RWPE1 (cell line): ENCODE results near the gene KY.

Source experiments
- CTCF ChIA-PET: fragments of 350-600 bp; sonication (Branson Sonifier 250); formaldehyde crosslinking; extraction: SDS; loops from one replicate; lab custom pipeline; 2021; lab: Yijun Ruan, JAX
- POLR2A ChIA-PET: fragments of 400-600 bp; formaldehyde crosslinking; extraction: SDS; loops from one replicate; lab custom pipeline; 2020; ENCODE audit warnings: antibody characterized with exemption; ENCODE audit not compliant: low non-redundant PET; lab: Yijun Ruan, JAX
- DNase-seq: peaks from one replicate; pipeline ENCODE4 v3.0.0; 2012; ENCODE audit warnings: low spot score
- H3K27ac ChIP-seq: fragments of 450-650 bp; 2 replicates; pipeline ENCODE4 v1.5.1; 2017
- TF ChIP-seq, protein P1 (sequence below): fragments of 450-650 bp; conservative IDR thresholded peaks from 2 replicates; pipeline ENCODE4 v1.5.1; 2017; ENCODE audit warnings: low read depth, mild to moderate bottlenecking

KY gene

DNA sequence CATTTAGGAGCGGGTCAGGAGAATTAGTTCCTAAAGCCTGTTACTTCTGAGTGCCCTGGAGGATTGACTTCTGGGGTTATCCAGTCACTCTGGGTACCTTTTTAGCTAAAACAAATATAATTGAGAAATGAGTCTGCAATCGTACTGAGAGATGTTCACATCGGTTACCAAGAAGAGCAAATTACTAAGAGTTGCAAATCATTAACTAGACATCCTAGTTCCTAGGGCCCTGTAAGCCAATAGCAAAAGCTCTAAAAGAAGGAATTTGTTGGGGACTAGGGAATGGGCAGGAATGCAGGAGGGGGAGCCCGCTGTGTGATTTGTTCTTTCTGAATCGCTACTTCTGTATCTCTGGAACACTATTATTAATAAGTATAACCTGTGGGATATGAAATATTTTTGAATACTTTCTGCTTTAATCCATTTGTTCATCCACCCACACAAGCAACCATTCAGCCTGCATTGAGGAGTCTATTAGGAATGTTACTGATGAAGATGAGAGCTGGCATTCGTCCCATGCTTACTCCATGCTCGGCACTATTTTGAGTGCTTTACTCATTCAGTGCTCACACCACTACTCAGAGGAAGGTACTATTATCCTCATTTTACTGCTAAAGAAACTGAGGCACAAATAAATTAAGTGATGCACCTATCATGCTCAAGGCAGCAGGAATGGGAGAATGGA, 31.5 kb upstream of the KY start:
- TF ChIP-seq, protein P1, sequence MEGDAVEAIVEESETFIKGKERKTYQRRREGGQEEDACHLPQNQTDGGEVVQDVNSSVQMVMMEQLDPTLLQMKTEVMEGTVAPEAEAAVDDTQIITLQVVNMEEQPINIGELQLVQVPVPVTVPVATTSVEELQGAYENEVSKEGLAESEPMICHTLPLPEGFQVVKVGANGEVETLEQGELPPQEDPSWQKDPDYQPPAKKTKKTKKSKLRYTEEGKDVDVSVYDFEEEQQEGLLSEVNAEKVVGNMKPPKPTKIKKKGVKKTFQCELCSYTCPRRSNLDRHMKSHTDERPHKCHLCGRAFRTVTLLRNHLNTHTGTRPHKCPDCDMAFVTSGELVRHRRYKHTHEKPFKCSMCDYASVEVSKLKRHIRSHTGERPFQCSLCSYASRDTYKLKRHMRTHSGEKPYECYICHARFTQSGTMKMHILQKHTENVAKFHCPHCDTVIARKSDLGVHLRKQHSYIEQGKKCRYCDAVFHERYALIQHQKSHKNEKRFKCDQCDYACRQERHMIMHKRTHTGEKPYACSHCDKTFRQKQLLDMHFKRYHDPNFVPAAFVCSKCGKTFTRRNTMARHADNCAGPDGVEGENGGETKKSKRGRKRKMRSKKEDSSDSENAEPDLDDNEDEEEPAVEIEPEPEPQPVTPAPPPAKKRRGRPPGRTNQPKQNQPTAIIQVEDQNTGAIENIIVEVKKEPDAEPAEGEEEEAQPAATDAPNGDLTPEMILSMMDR: no peak
- H3K27ac ChIP-seq: no peak overlapping the region
- DNase-seq: no peak
- ChIA-PET POLR2A (no interaction called here), CTCF (no interaction called here)

DNA sequence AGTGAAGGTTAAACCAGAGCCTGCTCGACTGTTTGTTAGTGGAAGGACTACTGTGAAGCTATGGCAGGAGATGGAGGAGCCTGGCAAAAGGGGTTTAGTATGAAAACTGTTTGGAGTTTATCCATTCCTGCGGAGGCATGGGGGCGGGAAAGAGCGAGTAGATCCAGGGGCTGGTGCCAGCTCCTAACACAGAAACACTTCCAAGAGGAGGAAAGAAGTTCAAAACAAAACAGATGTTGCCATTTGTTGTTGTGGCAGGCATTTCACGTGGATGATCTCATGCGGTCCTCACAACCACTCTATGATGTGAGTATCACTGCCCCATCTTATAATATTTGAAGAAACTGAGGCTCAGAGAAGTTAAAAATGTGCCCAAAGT, 30.7 kb upstream of the KY start:
- CTCF ChIA-PET: interaction anchor here (0.6 to 0.8 kb wide), 2 partner anchors 34 to 66 kb away, joined by 3 read pairs; no protein-coding TSS in a partner anchor
- DNase-seq: no peak
- TF ChIP-seq, protein P1: no peak
- H3K27ac ChIP-seq: no peak overlapping the region
- POLR2A ChIA-PET: no interaction called here

DNA sequence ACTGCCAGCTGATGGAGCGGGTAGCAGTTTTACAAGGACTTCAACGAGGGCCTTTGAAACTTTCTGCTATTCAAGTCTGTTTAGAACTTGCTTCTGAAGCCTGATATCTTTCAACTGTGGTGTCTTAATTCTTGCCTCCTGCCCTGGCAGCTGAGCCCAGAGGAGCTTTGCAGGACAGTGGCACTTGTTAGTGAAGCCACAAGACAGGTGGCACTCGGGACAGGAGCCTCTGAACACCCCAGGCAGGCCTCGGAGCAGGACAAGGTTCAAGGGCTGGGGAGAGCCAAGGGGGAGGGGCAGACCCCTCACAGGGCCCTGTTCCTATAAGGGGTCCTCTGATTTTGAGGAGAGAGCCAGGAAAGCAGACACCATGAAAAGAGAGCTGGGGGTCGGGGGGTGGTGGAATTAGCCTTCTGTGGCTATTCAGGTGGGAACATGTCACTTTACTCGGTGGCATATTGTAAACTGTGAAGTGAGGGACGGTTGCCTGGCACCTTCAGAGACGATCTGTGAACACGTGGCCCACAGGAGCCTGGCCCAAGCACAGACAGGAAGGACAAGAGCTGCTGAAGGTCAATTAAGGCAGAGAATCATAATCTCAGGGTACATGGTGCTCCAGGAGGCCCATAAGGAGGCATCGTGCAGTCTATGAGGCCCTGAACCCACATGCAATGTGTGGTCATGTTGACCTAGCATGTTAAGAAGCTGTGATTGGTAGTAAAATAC, 30.1 kb upstream of the KY start:
- ChIA-PET POLR2A (no interaction called here), CTCF (interaction anchor here (0.6 to 0.8 kb wide), 2 partner anchors 34 to 67 kb away, joined by 3 read pairs; no protein-coding TSS in a partner anchor)
- DNase-seq: no peak
- TF ChIP-seq, protein P1: no peak
- no peak overlapping the region for H3K27ac ChIP-seq

DNA sequence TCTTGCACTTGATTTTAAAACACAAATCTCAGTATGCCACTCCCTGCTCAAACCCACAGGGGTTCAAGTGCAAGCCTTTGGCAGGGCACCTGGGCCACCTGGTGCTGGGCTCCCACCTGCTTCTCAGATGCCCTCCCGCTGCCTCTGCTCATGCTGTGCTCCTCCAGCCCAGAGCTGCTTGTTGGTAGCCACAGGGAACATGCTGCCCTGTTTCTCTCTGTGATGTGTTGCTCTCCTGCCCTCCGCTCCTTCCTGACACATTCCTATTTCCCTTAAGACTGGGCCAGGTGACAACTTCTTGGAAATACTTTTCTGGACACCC, 27.1 kb upstream of the KY start:
- POLR2A ChIA-PET: no interaction called here
- DNase-seq: no peak
- no peak overlapping the region for H3K27ac ChIP-seq
- TF ChIP-seq, protein P1: no peak
- CTCF ChIA-PET: interaction anchor here (0.7 kb wide), 1 partner anchor 755 kb away, joined by 4 read pairs; no protein-coding TSS in a partner anchor

DNA sequence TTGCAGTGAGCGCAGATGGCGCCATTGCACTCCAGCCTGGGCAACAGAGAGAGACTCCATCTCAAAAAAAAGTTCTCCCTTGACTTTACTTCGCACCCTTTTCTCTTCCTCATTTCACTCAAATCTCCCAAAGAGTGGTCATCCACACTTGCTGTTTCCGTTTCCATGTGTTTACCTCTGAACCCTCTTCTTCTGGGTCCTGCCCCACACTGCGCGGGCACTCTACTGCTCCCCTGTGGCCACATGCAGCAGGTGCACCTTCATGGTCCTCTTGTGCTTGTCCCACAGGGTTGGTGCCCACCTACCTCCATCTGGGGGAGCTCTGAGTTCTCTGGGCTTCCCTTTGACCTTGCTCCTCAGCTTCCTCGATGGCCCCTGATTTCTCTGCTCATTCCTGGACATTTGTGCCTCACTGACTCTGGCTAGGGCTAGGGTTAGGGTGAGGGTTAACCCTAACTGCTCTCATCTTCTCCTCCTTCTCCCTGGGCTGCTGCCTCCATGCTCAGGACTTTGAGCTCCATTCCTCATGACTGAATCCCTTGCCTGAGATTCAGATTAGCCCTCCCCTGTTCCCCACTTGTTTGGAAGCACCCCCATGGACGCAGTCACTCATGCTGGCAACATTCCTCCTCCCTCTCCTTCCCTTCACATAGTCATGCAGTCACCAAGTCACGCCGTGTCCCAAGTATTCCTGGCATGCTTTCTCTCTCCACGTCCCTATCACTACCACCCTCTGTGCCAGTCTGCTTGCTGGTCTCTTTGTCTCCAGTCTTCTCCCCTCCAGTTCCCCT, 26.6 kb upstream of the KY start:
- H3K27ac ChIP-seq: no peak overlapping the region
- ChIA-PET POLR2A (no interaction called here), CTCF (interaction anchor here (0.7 kb wide), 1 partner anchor 755 kb away, joined by 4 read pairs; no protein-coding TSS in a partner anchor)
- no peak for DNase-seq
- TF ChIP-seq, protein P1: no peak

DNA sequence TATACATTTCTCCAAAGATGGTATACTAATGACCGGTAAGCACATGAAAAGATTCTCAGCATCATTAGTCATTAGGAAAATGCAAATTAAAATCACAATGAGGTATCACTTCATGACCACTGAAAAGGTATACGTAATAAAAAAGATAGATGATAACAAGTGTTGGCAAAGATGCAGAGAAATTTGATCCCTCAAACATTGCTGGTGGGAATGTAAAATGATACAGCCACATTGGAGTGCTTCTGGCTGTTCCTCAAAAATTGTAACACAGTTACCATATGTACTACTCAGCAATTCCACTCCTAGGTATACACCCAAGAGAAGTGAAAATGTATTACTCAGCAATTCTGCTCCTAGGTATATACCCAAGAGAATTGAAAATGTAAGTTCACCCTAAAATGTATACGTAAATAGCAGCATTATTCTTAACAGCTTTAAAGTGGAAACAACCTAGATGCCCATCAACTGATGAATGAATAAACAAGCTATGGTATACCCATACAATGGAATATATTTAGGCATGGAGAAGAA, 25.0 kb upstream of the KY start:
- CTCF ChIA-PET: no interaction called here
- TF ChIP-seq, protein P1: no peak
- no peak overlapping the region for H3K27ac ChIP-seq
- no peak for DNase-seq
- POLR2A ChIA-PET: no interaction called here
